MM.1S (cell line): Measurements from ENCODE around the gene TFF2.

Source experiments
- DNase-seq: peaks from one replicate; pipeline ENCODE4 v3.0.0-alpha.2; 2015
- H2AFZ ChIP-seq: fragments of 300-600 bp; sonication (generic); 2 replicates; pipeline ENCODE4 v1.6.0; 2016; ENCODE audit warnings: antibody characterized with exemption, low read length
- H3F3A ChIP-seq: fragments of 300-600 bp; sonication (generic); 2 replicates; pipeline ENCODE4 v1.6.1; 2016; ENCODE audit warnings: mild to moderate bottlenecking, antibody characterized with exemption, low read length, moderate library complexity, mixed read lengths; ENCODE audit not compliant: insufficient read depth
- H3K27ac ChIP-seq: fragments of 300-600 bp; sonication (generic); 2 replicates; pipeline ENCODE4 v1.5.1; 2016; ENCODE audit warnings: mild to moderate bottlenecking, low read length
- H3K27me3 ChIP-seq: fragments of 300-600 bp; sonication (generic); replicated peaks from 2 replicates; pipeline ENCODE4 v1.6.0; 2016; ENCODE audit warnings: low read length; ENCODE audit not compliant: insufficient read depth
- H3K36me3 ChIP-seq: fragments of 300-600 bp; sonication (generic); replicated peaks from 2 replicates; pipeline ENCODE4 v1.6.1; 2016; ENCODE audit warnings: mild to moderate bottlenecking, low read length, mixed read lengths; ENCODE audit not compliant: insufficient read depth
- H3K4me1 ChIP-seq: fragments of 300-600 bp; sonication (generic); 2 replicates; pipeline ENCODE4 v1.6.1; 2016; ENCODE audit warnings: low read length, mixed read lengths
- H3K4me2 ChIP-seq: fragments of 300-600 bp; sonication (generic); 2 replicates; pipeline ENCODE4 v1.6.0; 2016; ENCODE audit warnings: low read depth, low read length
- H3K4me3 ChIP-seq: fragments of 300-600 bp; sonication (generic); 2 replicates; pipeline ENCODE4 v1.5.1; 2016; ENCODE audit warnings: low read length, mixed read lengths
- H3K79me2 ChIP-seq: fragments of 300-600 bp; sonication (generic); 2 replicates; pipeline ENCODE4 v1.6.1; 2016; ENCODE audit warnings: mixed run types, low read length, mixed read lengths
- H3K9ac ChIP-seq: fragments of 300-600 bp; sonication (generic); 2 replicates; pipeline ENCODE4 v1.6.1; 2016; ENCODE audit warnings: low read length, mixed read lengths
- H3K9me2 ChIP-seq: fragments of 300-600 bp; sonication (generic); replicated peaks from 2 replicates; pipeline ENCODE4 v1.6.1; 2016; ENCODE audit warnings: mild to moderate bottlenecking, low read length, mixed read lengths; ENCODE audit not compliant: insufficient read depth
- H3K9me3 ChIP-seq: fragments of 300-600 bp; sonication (generic); replicated peaks from 2 replicates; pipeline ENCODE4 v1.6.1; 2016; ENCODE audit warnings: mild to moderate bottlenecking, low read length, mixed read lengths; ENCODE audit not compliant: insufficient read depth
- H4K20me1 ChIP-seq: fragments of 300-600 bp; sonication (generic); 2 replicates; pipeline ENCODE4 v1.6.1; 2016; ENCODE audit warnings: mild to moderate bottlenecking, low read length, moderate library complexity, mixed read lengths; ENCODE audit not compliant: insufficient read depth
- CTCF ChIP-seq: fragments of 300-600 bp; sonication (generic); IDR thresholded peaks from 2 replicates; pipeline ENCODE4 v1.5.1; 2016; ENCODE audit warnings: antibody characterized with exemption, low read length, mixed read lengths
- EZH2 ChIP-seq: fragments of 300-600 bp; sonication (generic); optimal IDR thresholded peaks from 2 replicates; pipeline ENCODE3; 2017; ENCODE audit warnings: low read depth, mild to moderate bottlenecking, antibody characterized with exemption, low read length, mixed read lengths
- EZH2phosphoT487 ChIP-seq: fragments of 300-600 bp; sonication (generic); IDR thresholded peaks from 2 replicates; pipeline ENCODE4 v1.6.1; 2018; ENCODE audit warnings: antibody characterized with exemption, low read length

The TFF2 gene

GRCh38 chr21:42341776-42342542, 8.8 kb downstream of the TFF2 start:
- no peak for DNase-seq
- no peak overlapping the region for H3K4me2 ChIP-seq
- H3F3A ChIP-seq, result no peaks in the 10 kb centered on the region
- H4K20me1 ChIP-seq, result no peaks in the 10 kb centered on the region
- no peak overlapping the region for H3K9ac ChIP-seq
- no peak overlapping the region for H2AFZ ChIP-seq
- H3K9me2 ChIP-seq, result no peaks in the 10 kb centered on the region
- peaks cover 83% of the 10 kb centered on the region for H3K27me3 ChIP-seq
- no peak for TF ChIP-seq EZH2
- TF ChIP-seq EZH2phosphoT487, result no peak
- TF ChIP-seq CTCF, result no peak
- H3K4me1 ChIP-seq, result no peaks in the 10 kb centered on the region
- no peaks in the 10 kb centered on the region for H3K79me2 ChIP-seq
- H3K4me3 ChIP-seq, result no peak overlapping the region
- H3K9me3 ChIP-seq, result no peaks in the 10 kb centered on the region
- no peaks in the 10 kb centered on the region for H3K36me3 ChIP-seq
- H3K27ac ChIP-seq, result no peak overlapping the region

GRCh38 chr21:42340187-42341050, 10.4 kb downstream of the TFF2 start:
- no peaks in the 10 kb centered on the region for H3K9me3 ChIP-seq
- no peak overlapping the region for H2AFZ ChIP-seq
- H3K9ac ChIP-seq, result no peak overlapping the region
- H3K9me2 ChIP-seq, result no peaks in the 10 kb centered on the region
- no peak overlapping the region for H3K4me3 ChIP-seq
- no peaks in the 10 kb centered on the region for H3K36me3 ChIP-seq
- no peaks in the 10 kb centered on the region for H4K20me1 ChIP-seq
- no peak overlapping the region for H3K4me2 ChIP-seq
- H3K27me3 ChIP-seq, result peaks cover 83% of the 10 kb centered on the region
- H3F3A ChIP-seq, result no peaks in the 10 kb centered on the region
- TF ChIP-seq EZH2, result no peak
- no peak for TF ChIP-seq CTCF
- no peak for TF ChIP-seq EZH2phosphoT487
- H3K4me1 ChIP-seq, result no peaks in the 10 kb centered on the region
- H3K27ac ChIP-seq, result no peak overlapping the region
- no peaks in the 10 kb centered on the region for H3K79me2 ChIP-seq
- DNase-seq, result no peak

GRCh38 chr21:42338729-42339715, 11.8 kb downstream of the TFF2 start:
- H3K4me1 ChIP-seq, result no peaks in the 10 kb centered on the region
- no peaks in the 10 kb centered on the region for H3K79me2 ChIP-seq
- no peak overlapping the region for H3K27ac ChIP-seq
- H3K9ac ChIP-seq, result no peak overlapping the region
- H3F3A ChIP-seq, result no peaks in the 10 kb centered on the region
- no peak overlapping the region for H2AFZ ChIP-seq
- H3K4me2 ChIP-seq, result no peak overlapping the region
- H3K4me3 ChIP-seq, result no peak overlapping the region
- TF ChIP-seq EZH2phosphoT487 (no peak), EZH2 (no peak), CTCF (no peak)
- H3K9me2 ChIP-seq, result no peaks in the 10 kb centered on the region
- DNase-seq, result no peak
- no peaks in the 10 kb centered on the region for H3K36me3 ChIP-seq
- H3K9me3 ChIP-seq, result no peaks in the 10 kb centered on the region
- H3K27me3 ChIP-seq, result peaks cover 83% of the 10 kb centered on the region
- no peaks in the 10 kb centered on the region for H4K20me1 ChIP-seq
